Liver (tissue), 9 donors: ENCODE data around the gene KIF3C. TPM values are rescaled to one million over a fixed set of nuclear protein-coding genes. Genes with fewer than 3 reads are reported as not detected.

Experiments used
- DNase-seq: peaks from one replicate; pipeline ENCODE4 v3.0.0-alpha.2; 2017; ENCODE audit warnings: low spot score
- H3K27ac ChIP-seq, 2 donors: one replicate each; pipeline ENCODE4 v1.7.0; 2013; ENCODE audit warnings: inconsistent platforms in 2 of 2, low read length in 2 of 2, control low read depth in 1 of 2, low read depth in 1 of 2, mild to moderate bottlenecking in 1 of 2
- H3K27me3 ChIP-seq, 4 donors: one replicate each; pipeline versions ENCODE4 v1.6.1 to v1.7.0; 2013; ENCODE audit warnings: low read length in 3 of 4, inconsistent platforms in 1 of 4, mild to moderate bottlenecking in 1 of 4, moderate library complexity in 1 of 4; ENCODE audit not compliant: control insufficient read depth in 4 of 4, insufficient read depth in 4 of 4
- H3K36me3 ChIP-seq, 4 donors: one replicate each; pipeline versions ENCODE4 v1.6.1 to v1.7.0; 2013; ENCODE audit warnings: low read length in 3 of 4, mild to moderate bottlenecking in 3 of 4, low read depth in 1 of 4, moderate library complexity in 1 of 4; ENCODE audit not compliant: control insufficient read depth in 4 of 4, insufficient read depth in 3 of 4
- H3K4me1 ChIP-seq, 4 donors: one replicate each; pipeline versions ENCODE4 v1.6.1 to v1.7.0; 2013; ENCODE audit warnings: low read length in 3 of 4, mild to moderate bottlenecking in 3 of 4, moderate library complexity in 1 of 4; ENCODE audit not compliant: control insufficient read depth in 4 of 4, insufficient read depth in 4 of 4
- H3K4me3 ChIP-seq, 3 donors: one replicate each; pipeline versions ENCODE4 v1.6.1 to v1.7.0; 2013; ENCODE audit warnings: low read length in 3 of 3, control low read depth in 1 of 3, low read depth in 1 of 3, mild to moderate bottlenecking in 1 of 3
- H3K9ac ChIP-seq, 2 donors: one replicate each; pipeline ENCODE4 v1.7.0; 2013; ENCODE audit warnings: low read length in 2 of 2, mild to moderate bottlenecking in 2 of 2, moderate library complexity in 2 of 2, control low read depth in 1 of 2, low read depth in 1 of 2
- H3K9me3 ChIP-seq, 4 donors: one replicate each; pipeline versions ENCODE4 v1.6.1 to v1.7.0; 2013; ENCODE audit warnings: low read length in 3 of 4; ENCODE audit not compliant: control insufficient read depth in 4 of 4
- ATF3 ChIP-seq: IDR thresholded peaks from 2 replicates; pipeline ENCODE4 v1.6.1; 2016; ENCODE audit warnings: antibody characterized with exemption
- CTCF ChIP-seq: fragments of 150-350 bp; IDR thresholded peaks from 2 replicates; pipeline ENCODE4 v1.5.1; 2017; ENCODE audit warnings: improper control_type of control experiment, low read depth, low read length; ENCODE audit not compliant: missing input control
- EGR1 ChIP-seq, 2 donors: IDR thresholded peaks; 2 replicates each; pipeline ENCODE4 v1.6.1; 2016 to 2018; ENCODE audit warnings: antibody characterized with exemption in 2 of 2, low read depth in 2 of 2
- FOXA1 ChIP-seq: IDR thresholded peaks from 2 replicates; pipeline ENCODE4 v1.6.1; 2016; ENCODE audit warnings: antibody characterized with exemption
- FOXA2 ChIP-seq: IDR thresholded peaks from 2 replicates; pipeline ENCODE4 v1.6.1; 2016; ENCODE audit warnings: antibody characterized with exemption
- GABPA ChIP-seq, 2 donors: IDR thresholded peaks in 1 of 2; conservative IDR thresholded peaks in 1 of 2; 2 replicates each; pipeline ENCODE4 v1.6.1; 2016; ENCODE audit warnings: antibody characterized with exemption in 2 of 2, mild to moderate bottlenecking in 1 of 2, moderate library complexity in 1 of 2
- HNF4A ChIP-seq, 2 donors: conservative IDR thresholded peaks; 2 replicates each; pipeline ENCODE4 v1.6.1; 2016; ENCODE audit warnings: antibody characterized with exemption in 2 of 2, mild to moderate bottlenecking in 2 of 2
- HNF4G ChIP-seq: IDR thresholded peaks from 2 replicates; pipeline ENCODE4 v1.6.1; 2016; ENCODE audit warnings: antibody characterized with exemption
- JUND ChIP-seq, 2 donors: IDR thresholded peaks; 2 replicates each; pipeline ENCODE4 v1.6.1; 2016; ENCODE audit warnings: antibody characterized with exemption in 2 of 2
- MAX ChIP-seq: IDR thresholded peaks from 2 replicates; pipeline ENCODE4 v1.6.1; 2016; ENCODE audit warnings: antibody characterized with exemption
- NR2F2 ChIP-seq: IDR thresholded peaks from 2 replicates; pipeline ENCODE4 v1.6.1; 2016; ENCODE audit warnings: antibody characterized with exemption
- RAD21 ChIP-seq, 2 donors: IDR thresholded peaks; 2 replicates each; pipeline ENCODE4 v1.6.1; 2016; ENCODE audit warnings: antibody characterized with exemption in 2 of 2, mild to moderate bottlenecking in 2 of 2
- REST ChIP-seq: IDR thresholded peaks from 2 replicates; pipeline ENCODE4 v1.6.1; 2016; ENCODE audit warnings: antibody characterized with exemption, mild to moderate bottlenecking
- RXRA ChIP-seq, 2 donors: IDR thresholded peaks; 2 replicates each; pipeline ENCODE4 v1.6.1; 2017 to 2018; ENCODE audit warnings: antibody characterized with exemption in 2 of 2, mild to moderate bottlenecking in 1 of 2
- SP1 ChIP-seq: IDR thresholded peaks from 2 replicates; pipeline ENCODE4 v1.6.1; 2018; ENCODE audit warnings: antibody characterized with exemption, mild to moderate bottlenecking
- TAF1 ChIP-seq: conservative IDR thresholded peaks from 2 replicates; pipeline ENCODE4 v1.6.1; 2016; ENCODE audit warnings: antibody characterized with exemption, mild to moderate bottlenecking
- YY1 ChIP-seq: IDR thresholded peaks from 2 replicates; pipeline ENCODE4 v1.6.1; 2016; ENCODE audit warnings: antibody characterized with exemption, mild to moderate bottlenecking
- ZBTB33 ChIP-seq: IDR thresholded peaks from 2 replicates; pipeline ENCODE4 v1.6.1; 2016; ENCODE audit warnings: antibody characterized with exemption
- WGBS: extraction: QIAGEN DNeasy Blood & Tissue Kit; methylation state at CpG from one replicate; pipeline ENCODE4 v1.1.7; 2013; 5-methylcytosine and 5-hydroxymethylcytosine counted together
- polyA plus RNA-seq, 2 donors: library from polyadenylated mRNA; stranded (reverse) in 1 of 2; unstranded in 1 of 2; fragments of 200-250 nt in 1 of 2; fragments of >200 nt in 1 of 2; fragmentation: Nextera tagmentation in 1 of 2; extraction: Ambion mirVana in 1 of 2; gene quantifications; one replicate each; pipeline versions ENCODE4 v1.2.1 to v1.2.3, GENCODE V29; 2013 to 2015
- total RNA-seq, 2 donors: library from RNA; depleted of rRNA; stranded (reverse); fragments of >200 nt; gene quantifications; one replicate each; pipeline ENCODE4 v1.2.3, GENCODE V29; 2014
- donor health status: healthy.
- donor health status: healthy.
- donor health status: healthy.
- donor health status: healthy.
- donor health status: healthy.

KIF3C gene
- total and polyA plus RNA-seq, 4 donors = 0.26 to 0.93 (median 0.67) TPM

- DNase-seq = no peak
- TF ChIP-seq SP1 (no peak), YY1 (peak; percentile 44), HNF4G (no peak), EGR1 (IDR thresholded peaks at IDR 0.05; ENCODE audit: low read depth in 2 of 2) (no peak), RAD21 (IDR thresholded peaks at IDR 0.05) (no peak), FOXA1 (no peak), TAF1 (no peak), GABPA (IDR thresholded peaks at IDR 0.05 in 1 of 2, conservative IDR thresholded peaks at IDR 0.05 in 1 of 2) (no peak), REST (no peak), FOXA2 (no peak), NR2F2 (no peak), MAX (no peak), CTCF (no peak), RXRA (IDR thresholded peaks at IDR 0.05) (peak in 1 of 2 donors; percentile 58), ATF3 (no peak), JUND (IDR thresholded peaks at IDR 0.05) (peak in 1 of 2 donors; percentile 46), ZBTB33 (no peak), HNF4A (conservative IDR thresholded peaks at IDR 0.05) (peak; percentile 8 to 52)
- Histone ChIP-seq H3K9me3 (no peaks in the 10 kb centered on the region), H3K36me3 (no peaks in the 10 kb centered on the region), H3K27ac (peak overlapping the region; percentile 33 to 50), H3K4me1 (peaks cover 0 to 10% (median 5%) of the 10 kb centered on the region in 4 donors), H3K4me3 (no peak overlapping the region), H3K9ac (no peak overlapping the region), H3K27me3 (no peaks in the 10 kb centered on the region)
- 43% methylated on average over 3 of the region's 3 CpGs for WGBS
These were observed 36.1 kb upstream of the KIF3C start for GRCh38 chr2:26018184-26019055.
